Measurements from ENCODE around the gene TBC1D9. TPM values are rescaled to one million over a fixed set of nuclear protein-coding genes. Genes with fewer than 3 reads are reported as not detected.

TBC1D9 gene
- total RNA-seq, 2 donors from 2014 or later, result 28.6 to 34.2 TPM

GRCh38 chr4:140704964-140705363 is 51.2 kb downstream of the TBC1D9 start:
- TF ChIP-seq POLR2AphosphoS5 (IDR thresholded peaks at IDR 0.05), result no peak
- Histone ChIP-seq H3K4me1 (replicated peaks) (peaks cover 5% of the 10 kb centered on the region), H3K36me3 (no peaks in the 10 kb centered on the region), H3K27ac (no peak overlapping the region), H3K27me3 (replicated peaks; ENCODE audit: insufficient read depth) (no peaks in the 10 kb centered on the region), H3K4me3 (no peak overlapping the region), H3K9me3 (no peaks in the 10 kb centered on the region)
- DNase-seq (ENCODE audit: low spot score), result no peak
- intact Hi-C loops (cut with DNase I), result no loop called here
- WGBS, result 93% methylated on average over 2 of the region's 2 CpGs

- H3K4me3 ChIP-seq, result no peak overlapping the region
- H3K9me3 ChIP-seq, result no peaks in the 10 kb centered on the region
- no peaks in the 10 kb centered on the region for H3K36me3 ChIP-seq
- DNase-seq (ENCODE audit: low spot score), result no peak
- H3K4me1 ChIP-seq (replicated peaks), result peaks cover 5% of the 10 kb centered on the region
- no peaks in the 10 kb centered on the region for H3K27me3 ChIP-seq (replicated peaks; ENCODE audit: insufficient read depth)
- WGBS, result 98% methylated on average over 4 of the region's 4 CpGs
- no peak overlapping the region for H3K27ac ChIP-seq
- TF ChIP-seq POLR2AphosphoS5 (IDR thresholded peaks at IDR 0.05) (no peak), CTCF (IDR thresholded peaks at IDR 0.05) (no peak), POLR2A (IDR thresholded peaks at IDR 0.05) (no peak)
- intact Hi-C loops (cut with DNase I), result no loop called here
These were observed 51.7 kb downstream of the TBC1D9 start for GRCh38 chr4:140704392-140704960.

GRCh38 chr4:140703463-140703862 is 52.7 kb downstream of the TBC1D9 start:
- H3K27ac ChIP-seq, result peak overlapping the region in 1 of 2 donors; percentile 41
- 65% methylated on average over 2 of the region's 2 CpGs for WGBS

GRCh38 chr4:140702096-140702757 is 54.0 kb downstream of the TBC1D9 start:
- Histone ChIP-seq H3K27ac (peak overlapping the region; percentile 41 to 47), H3K4me1 (replicated peaks) (peaks cover 5% of the 10 kb centered on the region)
- intact Hi-C loops (cut with DNase I), result no loop called here

More at GRCh38 chr4:140703463-140703862, 52.7 kb downstream of the TBC1D9 start:
- Histone ChIP-seq H3K27me3 (replicated peaks; ENCODE audit: insufficient read depth) (no peaks in the 10 kb centered on the region), H3K9me3 (no peaks in the 10 kb centered on the region), H3K36me3 (no peaks in the 10 kb centered on the region), H3K4me3 (no peak overlapping the region), H3K4me1 (replicated peaks) (peaks cover 5% of the 10 kb centered on the region)
- intact Hi-C loops (cut with DNase I), result no loop called here
- no peak for TF ChIP-seq POLR2A (IDR thresholded peaks at IDR 0.05)
- no peak for TF ChIP-seq POLR2AphosphoS5 (IDR thresholded peaks at IDR 0.05)
- TF ChIP-seq CTCF (IDR thresholded peaks at IDR 0.05), result no peak
- no peak for DNase-seq (ENCODE audit: low spot score)

GRCh38 chr4:140701071-140701470 is 55.1 kb downstream of the TBC1D9 start:
- no peak for DNase-seq (ENCODE audit: low spot score)
- Histone ChIP-seq H3K4me3 (no peak overlapping the region), H3K36me3 (no peaks in the 10 kb centered on the region), H3K27me3 (replicated peaks; ENCODE audit: insufficient read depth) (no peaks in the 10 kb centered on the region), H3K4me1 (replicated peaks) (peaks cover 5% of the 10 kb centered on the region), H3K27ac (no peak overlapping the region), H3K9me3 (no peaks in the 10 kb centered on the region)
- TF ChIP-seq CTCF (IDR thresholded peaks at IDR 0.05), result no peak
- no peak for TF ChIP-seq POLR2AphosphoS5 (IDR thresholded peaks at IDR 0.05)
- no peak for TF ChIP-seq POLR2A (IDR thresholded peaks at IDR 0.05)
- WGBS, result 90% methylated on average over 6 of the region's 6 CpGs
- intact Hi-C loops (cut with DNase I), result no loop called here

More at GRCh38 chr4:140702096-140702757, 54.0 kb downstream of the TBC1D9 start:
- WGBS, result 63% methylated on average over 6 of the region's 6 CpGs
- no peaks in the 10 kb centered on the region for H3K36me3 ChIP-seq
- no peak overlapping the region for H3K4me3 ChIP-seq
- no peaks in the 10 kb centered on the region for H3K9me3 ChIP-seq
- DNase-seq (ENCODE audit: low spot score), result no peak
- TF ChIP-seq POLR2AphosphoS5 (IDR thresholded peaks at IDR 0.05) (peak; percentile 59), POLR2A (IDR thresholded peaks at IDR 0.05) (no peak)
- H3K27me3 ChIP-seq (replicated peaks; ENCODE audit: insufficient read depth), result no peaks in the 10 kb centered on the region

All from prostate gland (tissue), 2 donors.